ENCODE data around the gene ST8SIA6. TPM values are rescaled to one million over a fixed set of nuclear protein-coding genes. Genes with fewer than 3 reads are reported as not detected.
"Not testable (repeated sequence)": the region's sequence is repeated elsewhere in the genome, so short reads cannot be mapped to it uniquely, and the experiment has no call there.

ST8SIA6 gene
- total RNA-seq, 1 donor from 2014 or later, result 2.5 TPM

- no peak for DNase-seq (ENCODE audit: low spot score)
- intact Hi-C loops (cut with DNase I), result no loop called here
- ATAC-seq, result no peak
Observed at GRCh38 chr10:17464545-17464944, 10.2 kb upstream of the ST8SIA6 start.

- no peak for DNase-seq (ENCODE audit: low spot score)
- intact Hi-C loops (cut with DNase I), result no loop called here
- ATAC-seq, result no peak
Observed at GRCh38 chr10:17460756-17461155, 6.4 kb upstream of the ST8SIA6 start.

GRCh38 chr10:17457083-17457482, 2.7 kb upstream of the ST8SIA6 start:
- DNase-seq (ENCODE audit: low spot score) (no peak), ATAC-seq (no peak)
- intact Hi-C loops (cut with DNase I), result no loop called here

GRCh38 chr10:17456032-17456548, 1.7 kb upstream of the ST8SIA6 start:
- DNase-seq (ENCODE audit: low spot score) (no peak), ATAC-seq (no peak)
- intact Hi-C loops (cut with DNase I), result no loop called here

- DNase-seq (ENCODE audit: low spot score) (no peak), ATAC-seq (no peak)
- intact Hi-C loops (cut with DNase I), result no loop called here
Observed at GRCh38 chr10:17455015-17455520, 673 bp upstream of the ST8SIA6 start.

GRCh38 chr10:17453373-17454091, 863 bp downstream of the ST8SIA6 start:
- DNase-seq (ENCODE audit: low spot score), result peak; percentile 62
- intact Hi-C loops (cut with DNase I), result no loop called here
- ATAC-seq, result peak; percentile 81

GRCh38 chr10:17453035-17453372, 1.4 kb downstream of the ST8SIA6 start:
- ATAC-seq (no peak), DNase-seq (ENCODE audit: low spot score) (no peak)
- intact Hi-C loops (cut with DNase I), result no loop called here

- intact Hi-C loops (cut with DNase I), result no loop called here
- ATAC-seq, result no peak
- DNase-seq (ENCODE audit: low spot score), result no peak
Observed at GRCh38 chr10:17452060-17452841, 2.1 kb downstream of the ST8SIA6 start.

- no peak for ATAC-seq
- intact Hi-C loops (cut with DNase I), result no loop called here
- no peak for DNase-seq (ENCODE audit: low spot score)
Observed at GRCh38 chr10:17450024-17450423, 4.4 kb downstream of the ST8SIA6 start.

- no peak for ATAC-seq
- DNase-seq (ENCODE audit: low spot score), result no peak
- intact Hi-C loops (cut with DNase I), result no loop called here
Observed at GRCh38 chr10:17445400-17445998, 8.9 kb downstream of the ST8SIA6 start.

- no peak for ATAC-seq
Observed at GRCh38 chr10:17444388-17444714, 10.0 kb downstream of the ST8SIA6 start.

GRCh38 chr10:17443707-17444387, 10.5 kb downstream of the ST8SIA6 start:
- no peak for ATAC-seq
- intact Hi-C loops (cut with DNase I), result no loop called here
- no peak for DNase-seq (ENCODE audit: low spot score)

More at GRCh38 chr10:17444388-17444714, 10.0 kb downstream of the ST8SIA6 start:
- no peak for DNase-seq (ENCODE audit: low spot score)
- intact Hi-C loops (cut with DNase I), result no loop called here

- no peak for DNase-seq (ENCODE audit: low spot score)
- no peak for ATAC-seq
- intact Hi-C loops (cut with DNase I), result no loop called here
Observed at GRCh38 chr10:17438583-17438982, 15.8 kb downstream of the ST8SIA6 start.

GRCh38 chr10:17436578-17436977, 17.8 kb downstream of the ST8SIA6 start:
- ATAC-seq; intact Hi-C loops (cut with DNase I); DNase-seq (ENCODE audit: low spot score): not testable (repeated sequence)

- ATAC-seq, result no peak
- intact Hi-C loops (cut with DNase I), result no loop called here
Observed at GRCh38 chr10:17435953-17436352, 18.4 kb downstream of the ST8SIA6 start.

GRCh38 chr10:17435187-17435586, 19.2 kb downstream of the ST8SIA6 start:
- ATAC-seq (no peak), DNase-seq (ENCODE audit: low spot score) (no peak)
- intact Hi-C loops (cut with DNase I), result no loop called here

More at GRCh38 chr10:17435953-17436352, 18.4 kb downstream of the ST8SIA6 start:
- no peak for DNase-seq (ENCODE audit: low spot score)

- intact Hi-C loops (cut with DNase I), result no loop called here
- ATAC-seq (no peak), DNase-seq (ENCODE audit: low spot score) (no peak)
Observed at GRCh38 chr10:17432723-17433122, 21.7 kb downstream of the ST8SIA6 start.

GRCh38 chr10:17431871-17432311, 22.5 kb downstream of the ST8SIA6 start:
- DNase-seq (ENCODE audit: low spot score) (no peak), ATAC-seq (no peak)
- intact Hi-C loops (cut with DNase I), result no loop called here

- intact Hi-C loops (cut with DNase I), result no loop called here
- ATAC-seq (peak; percentile 88), DNase-seq (ENCODE audit: low spot score) (peak; percentile 88)
Observed at GRCh38 chr10:17430647-17431355, 23.6 kb downstream of the ST8SIA6 start.

Measured in sciatic nerve (tissue), 2 donors.